OCI-LY7 (cell line): Measurements from ENCODE around the gene LARGE1. TPM values are rescaled to one million over a fixed set of nuclear protein-coding genes. Genes with fewer than 3 reads are reported as not detected.

Experiments used
- BruUV-seq: library from RNA; stranded (reverse); fragments of 400-500 nt; replicated peaks from 2 replicates; lab custom pipeline; 2021; lab: Mats Ljungman, UMichigan
- CTCF ChIA-PET: fragments of 300-600 bp; sonication (Branson Sonifier 250); formaldehyde crosslinking; loops from one replicate; lab custom pipeline; 2022; ENCODE audit warnings: antibody characterized with exemption; ENCODE audit not compliant: unreplicated experiment; lab: Charles Lee
- POLR2A ChIA-PET: fragments of 300-600 bp; sonication (Branson Sonifier 250); formaldehyde crosslinking; loops from one replicate; lab custom pipeline; 2022; ENCODE audit warnings: antibody characterized with exemption; lab: Charles Lee
- DNase-seq: peaks from one replicate; pipeline ENCODE4 v3.0.0-alpha.2; 2015; ENCODE audit warnings: low spot score
- H2AFZ ChIP-seq: fragments of 200-600 bp; sonication (generic), shearing (Covaris generic); 2 replicates; pipeline ENCODE4 v1.6.1; 2014; ENCODE audit warnings: mild to moderate bottlenecking, antibody characterized with exemption, low read length, moderate library complexity
- H3K27ac ChIP-seq: fragments of 200-600 bp; sonication (generic); 2 replicates; pipeline ENCODE4 v1.5.1; 2014; ENCODE audit warnings: mixed run types, low read depth, mild to moderate bottlenecking, moderate library complexity, low read length, inconsistent platforms; ENCODE audit not compliant: poor library complexity, severe bottlenecking
- H3K36me3 ChIP-seq: fragments of 200-600 bp; sonication (generic); 2 replicates; pipeline ENCODE4 v1.6.1; 2014; ENCODE audit warnings: mild to moderate bottlenecking, antibody characterized with exemption, low read length, moderate library complexity, mixed read lengths; ENCODE audit not compliant: insufficient read depth
- H3K4me1 ChIP-seq: fragments of 200-600 bp; sonication (generic); 2 replicates; pipeline ENCODE4 v1.5.1; 2014; ENCODE audit warnings: mild to moderate bottlenecking, low read length; ENCODE audit not compliant: insufficient read depth, poor library complexity, severe bottlenecking
- H3K4me2 ChIP-seq: fragments of 200-600 bp; sonication (generic); 2 replicates; pipeline ENCODE4 v1.6.1; 2014; ENCODE audit warnings: mild to moderate bottlenecking, low read length
- H3K4me3 ChIP-seq: fragments of 200-600 bp; sonication (generic); 2 replicates; pipeline ENCODE4 v1.5.1; 2014; ENCODE audit warnings: mild to moderate bottlenecking, low read depth, low read length; ENCODE audit not compliant: poor library complexity, severe bottlenecking
- H3K79me2 ChIP-seq: fragments of 200-600 bp; sonication (generic); 2 replicates; pipeline ENCODE4 v1.6.1; 2016; ENCODE audit warnings: low read depth, mild to moderate bottlenecking, low read length, moderate library complexity, mixed read lengths; ENCODE audit not compliant: insufficient read depth
- H3K9me2 ChIP-seq: fragments of 200-600 bp; sonication (generic); 2 replicates; pipeline ENCODE4 v1.6.1; 2016; ENCODE audit warnings: mild to moderate bottlenecking, low read length, mixed read lengths; ENCODE audit not compliant: insufficient read depth
- H3K9me3 ChIP-seq: fragments of 200-600 bp; sonication (generic); 2 replicates; pipeline ENCODE4 v1.6.1; 2014; ENCODE audit warnings: mild to moderate bottlenecking, mixed run types, low read length, mixed read lengths
- H4K20me1 ChIP-seq: fragments of 200-600 bp; sonication (generic); 2 replicates; pipeline ENCODE4 v1.6.1; 2014; ENCODE audit warnings: mild to moderate bottlenecking, antibody characterized with exemption, low read length, moderate library complexity, mixed read lengths; ENCODE audit not compliant: insufficient read depth
- EZH2phosphoT487 ChIP-seq: fragments of 200-600 bp; sonication (generic); IDR thresholded peaks from 2 replicates; pipeline ENCODE4 v1.6.1; 2018; ENCODE audit warnings: low read depth, borderline replicate concordance, mild to moderate bottlenecking, mixed run types, antibody characterized with exemption, low read length, moderate library complexity, mixed read lengths
- intact Hi-C: fragments of 100-400 bp; cut with micrococcal nuclease; formaldehyde crosslinking; loops from one replicate; pipeline ENCODE4 v1.10.0; 2022; ENCODE audit not compliant: unreplicated experiment
- total RNA-seq, 2 experiments: library from RNA; depleted of rRNA in 1 of 2; stranded (reverse); fragments of >200 nt in 1 of 2; shearing (Covaris generic) in 1 of 2; gene quantifications; 2 replicates each; pipeline ENCODE4 v1.2.3, GENCODE V29; 2014 to 2022
- TF ChIP-seq, protein P1 (sequence below): fragments of 200-600 bp; sonication (generic); conservative IDR thresholded peaks from 2 replicates; pipeline ENCODE4 v1.5.1; 2014; ENCODE audit warnings: mild to moderate bottlenecking, antibody characterized with exemption, low read length, moderate library complexity, mixed read lengths

LARGE1 gene
- total RNA-seq, 2 experiments from 2014 or later: 31.5 to 31.9 TPM

DNA sequence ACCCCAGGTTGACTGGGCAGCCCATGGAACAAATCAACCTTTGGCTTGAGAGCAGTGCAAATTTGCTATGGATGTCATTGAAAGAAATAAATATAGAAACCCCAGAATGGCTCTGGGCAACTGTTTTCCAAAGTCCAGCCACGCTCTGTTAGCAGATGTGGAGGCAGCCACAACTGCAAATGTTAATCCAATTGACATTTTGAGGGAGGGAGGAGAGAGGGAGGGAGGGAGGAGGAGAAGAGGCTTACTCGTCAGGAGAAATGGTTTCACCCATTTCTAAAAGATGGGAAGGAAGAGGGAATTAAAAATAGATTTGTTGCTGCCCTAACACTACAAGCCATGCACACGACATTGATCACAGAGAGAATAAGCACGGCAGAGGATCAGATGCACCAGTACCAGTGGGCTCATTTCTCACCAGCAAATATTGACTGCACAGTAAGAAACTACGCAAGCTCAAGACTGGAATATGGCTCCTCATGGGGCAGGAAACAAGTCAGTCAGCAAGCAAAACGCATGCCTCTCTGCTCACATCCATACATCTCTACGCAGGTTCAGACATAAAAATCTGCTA, 229.1 kb downstream of the LARGE1 start:
- no peak for DNase-seq
- Histone ChIP-seq H3K27ac (no peak overlapping the region), H3K36me3 (no peaks in the 10 kb centered on the region), H3K4me3 (no peak overlapping the region), H4K20me1 (no peaks in the 10 kb centered on the region), H3K4me1 (no peaks in the 10 kb centered on the region), H3K79me2 (no peaks in the 10 kb centered on the region), H3K9me3 (no peaks in the 10 kb centered on the region), H2AFZ (no peak overlapping the region), H3K4me2 (no peak overlapping the region), H3K9me2 (no peaks in the 10 kb centered on the region)
- CTCF ChIA-PET: no interaction called here
- POLR2A ChIA-PET: no interaction called here
- BruUV-seq: no TSS peak
- TF ChIP-seq EZH2phosphoT487: no peak
- TF ChIP-seq, protein P1, sequence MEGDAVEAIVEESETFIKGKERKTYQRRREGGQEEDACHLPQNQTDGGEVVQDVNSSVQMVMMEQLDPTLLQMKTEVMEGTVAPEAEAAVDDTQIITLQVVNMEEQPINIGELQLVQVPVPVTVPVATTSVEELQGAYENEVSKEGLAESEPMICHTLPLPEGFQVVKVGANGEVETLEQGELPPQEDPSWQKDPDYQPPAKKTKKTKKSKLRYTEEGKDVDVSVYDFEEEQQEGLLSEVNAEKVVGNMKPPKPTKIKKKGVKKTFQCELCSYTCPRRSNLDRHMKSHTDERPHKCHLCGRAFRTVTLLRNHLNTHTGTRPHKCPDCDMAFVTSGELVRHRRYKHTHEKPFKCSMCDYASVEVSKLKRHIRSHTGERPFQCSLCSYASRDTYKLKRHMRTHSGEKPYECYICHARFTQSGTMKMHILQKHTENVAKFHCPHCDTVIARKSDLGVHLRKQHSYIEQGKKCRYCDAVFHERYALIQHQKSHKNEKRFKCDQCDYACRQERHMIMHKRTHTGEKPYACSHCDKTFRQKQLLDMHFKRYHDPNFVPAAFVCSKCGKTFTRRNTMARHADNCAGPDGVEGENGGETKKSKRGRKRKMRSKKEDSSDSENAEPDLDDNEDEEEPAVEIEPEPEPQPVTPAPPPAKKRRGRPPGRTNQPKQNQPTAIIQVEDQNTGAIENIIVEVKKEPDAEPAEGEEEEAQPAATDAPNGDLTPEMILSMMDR: no peak
- intact Hi-C loops: no loop called here

DNA sequence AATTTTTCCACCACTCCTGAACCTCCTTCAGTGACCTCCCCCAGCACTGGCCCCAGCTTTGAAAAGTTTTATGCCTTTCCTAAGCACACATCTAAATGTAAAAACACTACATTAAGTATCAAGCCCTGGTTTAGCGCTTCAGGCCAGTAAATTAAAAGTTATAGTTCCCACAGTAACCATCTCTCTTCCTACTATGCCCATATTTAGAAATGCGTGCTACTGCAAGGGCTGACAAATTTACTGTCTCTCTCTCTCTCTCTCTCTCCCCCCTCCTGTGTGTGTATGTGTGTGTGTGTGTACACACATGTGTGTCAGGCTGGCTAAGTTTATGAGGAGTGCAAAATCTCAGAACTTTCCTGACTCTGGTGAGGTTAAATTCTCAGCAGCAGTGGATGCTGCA, 231.4 kb downstream of the LARGE1 start:
- no peaks in the 10 kb centered on the region for H3K9me3 ChIP-seq
- H3K4me3 ChIP-seq: no peak overlapping the region
- POLR2A ChIA-PET: no interaction called here
- no peaks in the 10 kb centered on the region for H4K20me1 ChIP-seq
- no peaks in the 10 kb centered on the region for H3K36me3 ChIP-seq
- H2AFZ ChIP-seq: no peak overlapping the region
- DNase-seq: no peak
- BruUV-seq: no TSS peak
- H3K4me1 ChIP-seq: no peaks in the 10 kb centered on the region
- no peak overlapping the region for H3K27ac ChIP-seq
- no peak overlapping the region for H3K4me2 ChIP-seq
- H3K79me2 ChIP-seq: no peaks in the 10 kb centered on the region
- H3K9me2 ChIP-seq: no peaks in the 10 kb centered on the region
- no peak for TF ChIP-seq EZH2phosphoT487
- TF ChIP-seq, protein P1: no peak
- CTCF ChIA-PET: no interaction called here
- intact Hi-C loops: no loop called here

DNA sequence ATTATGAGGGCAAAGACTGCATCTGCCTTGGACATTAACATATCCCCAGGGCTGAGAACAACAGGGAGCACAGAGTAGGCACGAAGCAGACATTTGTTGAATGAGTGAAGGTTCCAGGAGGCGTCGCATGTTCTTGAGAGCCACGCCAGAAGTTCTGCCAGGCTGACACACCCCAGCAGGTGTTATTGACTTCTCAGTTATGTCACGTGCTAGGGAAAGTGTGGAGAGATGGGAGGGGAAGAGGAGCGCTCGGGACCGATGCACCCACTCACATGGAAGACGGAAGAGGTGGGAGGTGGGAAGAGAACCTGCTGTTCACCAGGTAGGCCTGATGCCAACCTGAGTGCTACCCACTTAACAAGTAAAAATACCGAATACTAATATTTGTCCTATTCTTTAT, 232.8 kb downstream of the LARGE1 start:
- Histone ChIP-seq H2AFZ (no peak overlapping the region), H3K9me2 (no peaks in the 10 kb centered on the region), H3K4me3 (no peak overlapping the region), H3K4me2 (no peak overlapping the region), H3K27ac (no peak overlapping the region), H3K79me2 (no peaks in the 10 kb centered on the region), H3K9me3 (no peaks in the 10 kb centered on the region), H4K20me1 (no peaks in the 10 kb centered on the region), H3K36me3 (no peaks in the 10 kb centered on the region), H3K4me1 (no peaks in the 10 kb centered on the region)
- TF ChIP-seq, protein P1: no peak
- no peak for TF ChIP-seq EZH2phosphoT487
- POLR2A ChIA-PET: interaction anchor here (0.5 kb wide), 1 partner anchor 637 kb away, joined by 3 read pairs; no protein-coding TSS in a partner anchor
- intact Hi-C loops: no loop called here
- CTCF ChIA-PET: no interaction called here
- no peak for DNase-seq
- no TSS peak for BruUV-seq
